ENCODE measurements around the gene OPRL1.

GRCh38 chr20:64032706-64033624 lies 46.9 kb upstream of the OPRL1 start:
- no peak for TF ChIP-seq CTCF (IDR thresholded peaks at IDR 0.05)
- no peak for TF ChIP-seq POLR2A (IDR thresholded peaks at IDR 0.05)

Data from esophagus squamous epithelium (tissue), 4 donors.